NCI-H526 (cell line): ENCODE results near the gene ACOXL.

Source experiments
- DNase-seq, 2 experiments: peaks; one replicate each; lab custom pipeline; 2025; lab: John Stamatoyannopoulos, UW

The ACOXL gene

GRCh38 chr2:110876167-110876999 is 144.0 kb downstream of the ACOXL start:
- DNase-seq = no peak

DNA sequence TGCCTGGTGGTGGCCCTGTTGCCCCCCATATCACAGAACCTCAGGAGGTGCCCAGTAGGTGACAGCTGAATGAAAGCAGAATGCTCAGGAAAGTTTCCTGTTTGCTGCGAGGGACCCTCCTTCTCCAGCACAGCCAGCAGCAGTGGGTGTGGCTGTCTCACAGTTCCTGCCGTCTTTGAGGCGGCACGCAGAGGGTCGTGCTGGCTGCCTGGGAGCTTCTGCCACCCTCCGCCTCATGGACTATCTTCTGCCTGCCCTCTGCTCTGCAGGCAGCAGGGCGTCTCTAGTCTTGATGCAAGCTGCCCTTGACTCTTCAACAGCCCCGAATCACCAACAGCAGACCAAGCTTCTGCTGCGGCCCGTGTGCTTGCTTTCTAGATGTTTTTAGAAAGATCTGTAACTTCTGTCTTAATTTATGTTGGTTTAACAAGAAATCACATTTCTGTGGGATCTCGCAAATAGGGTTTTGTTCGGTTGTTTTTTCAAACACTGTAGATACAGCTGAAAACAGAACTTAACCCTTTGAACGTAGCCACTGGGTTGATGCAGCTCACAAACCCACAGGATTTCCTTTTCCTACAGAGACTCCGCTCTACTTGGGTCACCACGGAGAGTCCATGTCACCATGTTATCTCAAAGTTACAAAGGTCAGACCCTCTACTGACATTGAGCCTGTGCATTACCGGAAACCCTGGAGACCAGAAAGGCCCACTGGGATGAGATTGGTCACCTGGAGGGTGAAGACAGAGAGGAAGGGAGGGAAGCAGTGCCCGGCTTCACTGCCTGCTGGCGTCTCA is 144.9 kb downstream of the ACOXL start:
- DNase-seq = no peak

DNA sequence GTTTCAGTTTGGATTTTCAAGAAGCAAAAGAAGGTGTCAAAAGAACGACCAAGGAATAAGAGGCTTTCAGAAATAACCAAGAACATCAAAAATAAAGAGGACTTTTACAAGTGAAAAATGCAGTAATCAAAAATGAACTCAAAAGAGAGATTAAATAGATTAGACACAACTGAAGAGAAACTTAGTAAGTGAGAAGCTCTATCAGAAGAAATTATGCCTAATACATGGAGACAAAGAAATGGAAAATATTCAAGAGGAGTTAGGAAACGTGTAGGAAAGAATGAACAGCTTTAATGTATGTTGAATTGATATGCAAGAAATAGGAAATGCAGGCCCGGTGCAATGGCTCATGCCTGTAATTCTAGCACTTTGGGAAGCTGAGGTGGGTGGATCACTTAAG is 145.8 kb downstream of the ACOXL start:
- DNase-seq = no peak

DNA sequence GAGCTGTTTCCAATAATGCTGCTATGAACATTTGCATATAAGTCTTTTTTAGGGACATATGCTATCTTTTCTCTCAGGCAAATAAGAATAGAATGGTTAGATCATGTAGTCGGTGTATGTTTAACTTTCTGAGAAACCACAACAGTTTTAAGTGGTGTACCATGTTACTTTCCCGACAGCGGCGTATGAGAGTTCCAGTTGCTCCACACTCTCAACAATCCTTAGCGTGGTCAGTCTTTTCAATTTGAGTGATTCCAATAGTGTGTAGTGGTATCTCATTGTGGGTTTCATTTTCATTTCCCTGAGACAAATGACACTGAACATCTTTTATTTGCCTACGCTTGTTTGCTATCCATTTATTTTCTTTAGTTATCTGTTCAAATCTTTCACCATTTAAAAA is 149.5 kb downstream of the ACOXL start:
- no peak for DNase-seq

GRCh38 chr2:110883406-110883805 is 151.0 kb downstream of the ACOXL start:
- no peak for DNase-seq

GRCh38 chr2:110885256-110885655 is 152.9 kb downstream of the ACOXL start:
- no peak for DNase-seq

GRCh38 chr2:110886826-110887573 is 154.6 kb downstream of the ACOXL start:
- DNase-seq = no peak

DNA sequence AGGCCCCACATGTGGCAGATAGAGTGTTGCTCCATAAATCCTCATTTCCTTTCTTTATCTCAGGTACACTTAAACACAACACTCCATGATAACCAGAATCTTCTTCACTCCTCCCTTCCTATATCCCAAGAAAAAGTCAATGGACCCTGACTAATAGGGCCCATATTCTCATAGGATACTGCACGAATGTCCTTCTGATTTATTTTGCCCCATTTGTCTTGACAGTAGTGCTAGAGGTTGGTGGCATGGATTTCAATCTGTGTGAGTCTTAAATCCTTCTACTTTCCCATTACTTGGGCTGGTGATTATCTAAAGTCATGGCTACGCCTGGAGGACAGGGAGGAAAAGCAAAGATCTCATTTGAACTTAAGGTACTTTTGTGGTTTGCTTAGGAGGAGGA is 156.0 kb downstream of the ACOXL start:
- no peak for DNase-seq

- DNase-seq = no peak
These were observed 159.3 kb downstream of the ACOXL start for GRCh38 chr2:110891626-110892025.

DNA sequence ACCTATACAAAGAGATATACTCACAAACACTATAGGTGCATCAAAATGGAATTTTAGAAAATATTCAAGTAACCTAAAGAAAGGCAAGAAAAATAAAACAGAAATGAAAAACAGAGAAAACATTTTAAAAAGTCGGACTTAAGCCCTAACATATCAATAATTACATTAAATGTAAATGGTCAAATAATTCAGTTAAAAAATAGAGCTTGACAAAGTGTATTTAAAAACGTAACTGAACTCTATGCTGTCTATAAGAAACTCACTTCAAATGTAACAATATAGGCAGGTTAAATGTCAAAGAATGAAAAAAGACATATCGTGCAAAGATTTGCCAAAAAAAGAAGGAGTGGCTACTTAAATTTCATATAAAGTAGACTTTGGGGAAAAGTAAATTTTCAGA is 163.9 kb downstream of the ACOXL start:
- DNase-seq = no peak

- DNase-seq = no peak
These were observed 165.6 kb downstream of the ACOXL start for GRCh38 chr2:110897966-110898365.

DNA sequence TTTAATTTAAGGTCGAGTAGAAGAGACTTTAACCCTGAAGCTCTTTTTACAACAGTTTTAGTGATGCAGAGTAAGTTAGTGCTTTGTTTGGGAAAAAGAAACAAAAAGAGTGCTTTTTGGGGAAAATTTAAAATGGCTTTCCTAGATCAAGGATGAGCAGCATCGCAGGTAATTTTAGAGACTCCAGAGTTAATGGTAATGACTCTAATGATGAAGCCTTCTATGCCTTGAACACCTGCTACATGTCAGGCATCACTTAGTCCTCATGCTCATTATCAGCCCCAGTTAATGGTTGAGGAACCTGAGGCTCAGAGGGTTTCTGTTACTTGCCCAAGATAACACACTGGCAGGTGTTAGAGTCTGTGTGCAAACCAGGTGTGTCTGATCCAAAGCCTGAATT is 167.8 kb downstream of the ACOXL start:
- DNase-seq = no peak

DNA sequence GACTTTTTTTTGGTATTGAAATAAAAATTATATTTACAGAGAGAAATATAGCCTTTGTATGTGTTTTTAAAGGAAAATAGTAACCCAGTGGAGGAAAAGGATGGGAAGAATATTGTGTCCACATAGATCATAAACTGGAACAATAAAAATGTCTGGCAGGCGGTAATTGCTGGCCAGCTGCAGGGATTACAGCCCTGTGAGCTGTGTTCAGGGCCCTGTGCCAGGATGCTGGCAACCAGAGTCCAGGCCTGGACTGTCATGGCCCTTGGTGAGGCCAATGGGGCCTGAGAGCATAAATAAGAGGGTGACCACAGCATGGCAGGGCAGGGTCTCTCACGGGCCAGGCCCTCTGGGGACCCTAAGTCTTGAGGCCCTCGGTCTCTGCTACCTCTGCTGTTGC is 171.2 kb downstream of the ACOXL start:
- DNase-seq = no peak

- DNase-seq = no peak
These were observed 171.9 kb downstream of the ACOXL start for GRCh38 chr2:110904116-110904778.

DNA sequence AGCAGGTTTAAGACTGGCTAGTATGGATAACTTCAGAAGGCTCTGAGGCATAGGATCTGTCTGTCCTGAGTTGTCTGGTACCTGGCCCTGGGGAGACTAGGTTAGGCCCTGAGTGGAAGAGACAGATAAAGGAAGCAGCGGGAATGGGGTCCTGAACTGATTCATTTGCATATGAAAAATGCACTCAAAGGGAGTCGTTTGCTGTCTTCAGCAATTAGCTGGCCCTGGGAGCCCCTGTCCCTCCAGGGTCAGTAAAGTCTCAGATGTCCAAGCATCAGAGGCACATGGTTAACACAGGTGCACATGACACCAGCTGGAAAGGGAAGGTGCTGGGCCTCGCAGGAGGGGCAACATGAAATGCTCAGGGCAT is 172.4 kb downstream of the ACOXL start:
- DNase-seq = no peak

DNA sequence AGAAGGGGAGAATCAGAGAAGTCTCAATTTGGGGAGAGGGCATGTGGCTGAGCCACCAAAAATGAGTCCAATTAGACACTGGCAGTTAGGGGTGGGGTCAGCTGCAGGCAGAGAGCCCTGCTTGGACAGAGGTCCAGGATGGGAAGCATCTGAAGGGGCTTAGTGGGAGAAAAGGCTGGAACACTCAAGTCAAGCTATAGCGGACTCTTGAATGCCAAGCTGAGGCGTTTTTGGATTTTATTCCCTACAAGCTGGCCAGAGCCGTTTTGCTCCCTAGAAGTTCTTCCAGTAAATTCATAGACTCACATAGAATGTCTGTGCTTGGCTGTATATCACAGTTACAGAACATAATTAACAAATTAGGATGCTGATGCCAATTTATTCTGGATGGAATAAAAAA is 172.8 kb downstream of the ACOXL start:
- DNase-seq = no peak

DNA sequence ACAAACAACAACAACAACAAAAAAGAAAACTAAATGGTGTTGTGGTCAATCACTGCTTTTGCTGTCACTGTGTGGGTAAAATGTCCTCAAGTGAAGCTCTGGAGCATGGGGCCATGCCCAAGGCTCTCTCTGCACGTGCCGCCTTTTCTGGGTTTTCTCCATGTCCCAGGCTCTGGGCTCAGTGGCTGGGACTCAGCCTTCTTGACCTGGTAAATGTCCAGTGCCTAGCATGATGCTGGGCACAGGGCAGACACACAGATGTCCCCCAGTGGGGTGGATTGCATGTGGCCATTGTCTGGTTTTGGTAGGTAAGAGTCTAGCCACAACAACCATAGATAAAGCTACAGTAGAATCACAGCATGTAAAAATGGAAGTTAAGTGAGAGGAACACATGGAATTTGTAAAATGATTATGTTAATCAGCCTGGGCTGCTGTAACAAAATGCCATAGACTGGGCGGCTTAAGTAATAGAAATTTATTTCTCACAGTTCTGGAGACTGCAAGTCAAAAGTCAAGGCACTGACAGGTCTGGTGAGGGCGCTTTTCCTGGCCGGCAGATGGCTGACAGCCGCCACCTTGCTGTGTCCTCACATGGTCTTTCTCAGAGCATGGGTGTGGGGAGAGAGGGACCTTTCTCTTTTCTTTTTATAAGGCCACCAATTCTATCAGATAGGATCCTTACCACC is 174.4 kb downstream of the ACOXL start:
- DNase-seq = no peak

DNA sequence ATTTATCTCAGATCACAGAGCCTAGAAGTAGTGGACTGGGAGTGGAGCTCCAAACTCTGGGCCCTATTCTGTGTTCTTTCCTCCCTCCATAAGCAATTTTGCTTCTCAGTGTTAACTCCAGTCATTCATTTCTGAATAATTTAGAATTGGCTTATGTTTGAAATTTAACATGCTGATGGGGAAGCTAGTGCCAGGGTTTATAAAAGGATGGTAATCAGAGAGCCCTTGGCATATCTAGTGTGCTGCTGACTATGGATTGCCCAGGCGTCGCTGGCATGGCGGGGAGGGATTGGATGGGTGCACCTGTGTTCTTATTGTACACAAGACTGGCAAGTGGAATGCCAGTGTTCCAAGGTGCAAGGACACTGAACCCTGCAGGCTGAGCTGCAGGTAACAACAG is 177.1 kb downstream of the ACOXL start:
- no peak for DNase-seq

GRCh38 chr2:110910423-110910822 is 178.1 kb downstream of the ACOXL start:
- no peak for DNase-seq

DNA sequence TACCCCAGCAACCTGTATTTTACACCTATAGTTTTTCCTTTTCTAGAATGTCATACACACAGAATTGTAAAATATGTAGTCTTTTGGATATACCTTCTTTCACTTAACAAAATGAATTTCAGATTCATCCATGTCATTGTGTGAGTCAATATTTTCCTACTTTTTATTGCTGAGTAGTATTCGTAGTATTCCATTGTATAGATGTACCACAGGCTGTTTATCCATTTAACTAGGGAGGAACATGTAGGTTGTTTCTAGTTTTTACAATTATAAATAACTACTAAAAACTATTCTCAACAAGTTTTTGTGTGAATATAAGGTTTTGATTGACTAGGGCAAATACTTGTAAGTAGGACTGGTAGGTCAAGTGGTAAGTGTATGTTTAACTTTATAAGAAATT is 187.4 kb downstream of the ACOXL start:
- no peak for DNase-seq

- no peak for DNase-seq
These were observed 193.1 kb downstream of the ACOXL start for GRCh38 chr2:110925479-110925878.

DNA sequence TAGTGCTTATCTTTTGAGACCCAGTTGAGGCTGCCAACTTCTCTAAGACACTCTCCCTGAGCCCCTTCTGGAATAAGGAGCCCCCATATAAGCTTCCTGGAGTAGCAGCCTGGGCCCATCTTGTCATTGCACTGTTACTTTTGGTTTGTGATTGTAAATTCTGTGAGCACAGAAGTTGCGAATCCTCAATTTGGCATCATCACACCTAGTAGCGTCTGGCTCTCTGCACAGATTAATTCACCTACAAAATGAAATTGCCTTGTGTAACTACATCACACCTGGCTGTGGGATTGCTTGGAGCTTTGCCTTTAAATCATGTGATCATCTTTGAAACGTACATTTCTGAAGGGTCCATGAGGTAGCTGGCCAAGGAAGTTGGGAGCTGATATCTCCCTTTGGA is 195.2 kb downstream of the ACOXL start:
- no peak for DNase-seq
